Measurements from ENCODE around the gene SLC43A3.
"Not testable (repeated sequence)": the region's sequence is repeated elsewhere in the genome, so short reads cannot be mapped to it uniquely, and the experiment has no call there.

Gene SLC43A3

DNA sequence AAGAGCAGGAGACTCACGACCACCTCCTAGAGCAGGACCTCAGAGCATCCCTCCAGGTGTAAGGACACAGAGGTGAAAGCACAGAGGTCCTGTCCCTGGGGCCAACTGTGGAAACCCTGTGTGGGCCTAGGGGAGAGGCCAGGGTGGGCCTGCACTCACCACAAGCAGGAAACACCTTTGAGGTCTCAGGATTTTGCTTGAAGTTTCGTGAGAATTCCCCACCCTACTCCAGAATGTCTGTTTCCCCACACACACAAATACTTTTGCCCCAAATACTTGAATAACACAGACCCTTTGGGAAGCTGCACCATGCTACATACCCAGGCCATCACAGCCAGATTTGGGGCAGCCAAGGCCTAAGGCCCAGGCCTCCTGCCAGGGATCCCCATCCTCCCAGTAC lies 18.1 kb downstream of the SLC43A3 start:
- FAIRE-seq (no peak), DNase-seq (ENCODE audit: extremely low spot score, insufficient read length, low read depth) (no peak)

DNA sequence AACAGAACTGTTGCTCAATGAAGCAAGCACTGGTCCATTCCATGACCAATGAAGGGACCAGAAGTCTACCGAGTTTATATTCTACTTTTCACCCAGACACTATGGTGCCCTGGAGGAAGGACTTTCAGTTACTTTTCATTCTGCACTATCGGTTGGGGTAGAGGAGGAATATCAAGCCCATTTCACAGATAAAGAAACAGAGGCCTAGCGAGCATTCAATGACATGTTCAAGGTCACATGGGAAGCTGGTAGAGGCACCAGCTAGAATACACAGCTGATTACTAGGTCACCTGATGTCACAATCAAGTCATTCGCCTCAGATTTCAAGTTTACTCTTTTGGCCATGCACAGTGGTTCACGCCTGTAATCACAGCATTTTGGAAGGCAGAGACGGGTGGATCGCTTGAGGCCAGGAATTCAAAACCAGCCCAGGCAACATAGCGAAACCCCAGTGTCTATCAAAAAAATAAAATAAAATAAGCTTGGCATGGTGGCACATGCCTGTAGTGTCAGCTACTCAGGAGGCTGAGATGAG lies 18.9 kb downstream of the SLC43A3 start:
- no peak for FAIRE-seq
- no peak for DNase-seq (ENCODE audit: extremely low spot score, insufficient read length, low read depth)

DNA sequence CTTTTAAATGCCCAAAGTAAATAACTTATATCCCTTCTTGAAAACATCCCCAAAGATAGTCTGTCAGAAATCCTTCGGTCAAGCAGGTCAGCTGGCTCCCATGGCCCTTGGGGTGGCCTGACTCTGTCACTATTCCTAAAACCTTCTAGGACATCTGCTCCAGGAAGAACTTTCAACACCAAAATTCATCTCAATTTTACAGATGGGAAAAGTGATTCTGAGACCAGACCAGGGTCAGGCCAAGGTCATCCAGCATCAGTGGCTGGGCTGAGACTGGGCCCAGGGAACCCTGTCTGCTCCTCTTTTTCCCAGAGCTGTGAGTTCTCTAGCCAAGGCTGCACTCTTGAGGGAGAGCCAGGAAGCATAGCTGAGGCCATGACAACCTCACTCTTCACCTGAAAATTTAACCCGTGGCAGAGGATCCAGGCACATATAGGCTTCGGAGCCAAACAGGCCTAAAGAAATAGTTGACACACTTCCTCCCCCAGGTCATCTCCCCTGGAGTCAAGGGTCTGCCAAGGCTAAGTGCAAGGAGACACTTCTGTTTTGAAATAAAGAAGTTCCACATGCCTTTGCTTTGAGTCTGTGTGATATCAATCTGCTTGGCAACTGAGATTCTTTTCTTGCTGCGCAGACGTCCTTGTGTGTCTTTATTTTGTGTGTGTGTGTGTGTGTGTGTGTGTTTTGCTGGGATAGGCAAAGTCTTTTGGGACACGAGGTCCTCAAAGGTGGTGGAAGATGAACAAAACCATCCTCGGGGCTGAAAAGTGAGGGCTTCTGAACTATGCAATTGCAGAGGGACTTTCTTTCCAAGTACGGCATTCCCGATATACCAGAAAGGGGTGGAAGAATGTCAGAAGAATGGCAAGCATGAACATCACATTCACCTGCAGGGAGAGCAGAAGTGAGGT lies 19.7 kb downstream of the SLC43A3 start:
- DNase-seq (ENCODE audit: extremely low spot score, insufficient read length, low read depth) (no peak), FAIRE-seq (no peak)

DNA sequence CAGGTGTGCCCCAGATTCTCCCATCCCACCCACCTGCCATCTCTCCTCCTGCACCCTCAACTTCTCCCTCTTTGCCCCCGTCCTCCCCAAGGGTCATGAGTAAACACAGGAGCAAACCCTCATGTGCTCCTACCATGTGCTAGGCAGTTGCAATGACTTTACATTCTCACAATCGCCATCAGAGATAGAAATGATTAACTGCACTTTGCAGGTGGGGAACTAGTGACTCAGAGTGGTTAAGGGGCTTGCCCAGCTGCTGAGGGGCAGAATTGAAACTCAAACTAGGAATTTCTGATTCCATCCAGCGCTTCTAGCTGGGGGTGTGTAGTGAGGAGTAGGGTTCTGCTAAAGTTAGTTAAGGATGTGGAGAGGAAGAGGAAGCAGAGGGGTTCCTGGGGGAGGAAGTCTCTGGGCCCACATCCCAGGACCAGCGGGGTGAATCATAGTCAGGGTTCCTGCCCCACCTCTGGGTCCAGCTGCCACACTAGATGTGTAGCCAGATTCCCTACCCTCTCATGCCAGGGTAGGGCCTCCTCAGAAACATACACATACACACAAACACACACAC lies 20.5 kb downstream of the SLC43A3 start:
- FAIRE-seq: peak; percentile 88
- peak; percentile 30 for DNase-seq (ENCODE audit: extremely low spot score, insufficient read length, low read depth)

DNA sequence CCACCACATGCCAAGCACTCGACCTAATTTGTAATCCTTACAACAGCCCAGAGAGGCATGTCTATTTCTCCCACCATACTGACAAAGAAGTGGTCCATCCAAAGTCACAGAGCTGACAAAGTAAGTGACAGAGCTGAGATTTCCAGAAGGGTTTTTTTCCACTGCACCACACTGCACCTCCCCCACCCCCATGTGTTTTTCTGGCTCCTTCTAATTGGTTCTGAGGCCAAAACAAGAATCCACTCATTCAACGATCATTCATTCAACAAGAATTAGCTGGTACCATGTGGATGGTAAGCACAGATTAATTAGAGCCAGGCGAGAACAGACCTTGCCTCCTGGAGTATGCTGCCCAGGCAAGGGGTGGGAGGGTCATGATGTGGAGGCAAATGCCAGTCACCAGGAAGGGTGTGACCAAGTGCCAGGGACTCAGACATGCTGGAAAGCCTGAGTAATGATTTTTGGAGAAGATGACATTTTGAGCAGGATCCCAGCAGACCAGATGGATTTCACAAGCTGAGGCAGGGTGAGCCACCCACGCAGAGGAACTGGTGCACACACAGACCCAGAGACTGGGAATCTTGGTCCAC lies 21.6 kb downstream of the SLC43A3 start:
- no peak for FAIRE-seq
- no peak for DNase-seq (ENCODE audit: extremely low spot score, insufficient read length, low read depth)

DNA sequence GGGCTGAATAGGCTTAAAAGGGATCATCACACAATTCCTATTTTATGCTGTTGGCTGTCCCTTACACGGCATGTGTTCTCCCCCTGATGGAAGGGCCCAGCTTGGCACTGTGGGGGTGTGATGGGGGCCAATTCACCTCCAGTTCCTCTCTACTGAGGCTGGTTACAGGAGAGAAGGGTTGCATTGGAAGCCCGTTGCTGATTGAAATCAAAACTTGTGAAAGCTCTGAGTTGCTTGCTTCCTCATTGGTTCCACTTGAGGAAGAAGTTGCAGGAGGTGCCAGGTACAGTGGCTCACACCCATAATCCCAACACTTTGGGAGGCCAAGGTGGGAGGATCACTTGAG lies 23.1 kb downstream of the SLC43A3 start:
- DNase-seq (ENCODE audit: extremely low spot score, insufficient read length, low read depth) (no peak), FAIRE-seq (no peak)

DNA sequence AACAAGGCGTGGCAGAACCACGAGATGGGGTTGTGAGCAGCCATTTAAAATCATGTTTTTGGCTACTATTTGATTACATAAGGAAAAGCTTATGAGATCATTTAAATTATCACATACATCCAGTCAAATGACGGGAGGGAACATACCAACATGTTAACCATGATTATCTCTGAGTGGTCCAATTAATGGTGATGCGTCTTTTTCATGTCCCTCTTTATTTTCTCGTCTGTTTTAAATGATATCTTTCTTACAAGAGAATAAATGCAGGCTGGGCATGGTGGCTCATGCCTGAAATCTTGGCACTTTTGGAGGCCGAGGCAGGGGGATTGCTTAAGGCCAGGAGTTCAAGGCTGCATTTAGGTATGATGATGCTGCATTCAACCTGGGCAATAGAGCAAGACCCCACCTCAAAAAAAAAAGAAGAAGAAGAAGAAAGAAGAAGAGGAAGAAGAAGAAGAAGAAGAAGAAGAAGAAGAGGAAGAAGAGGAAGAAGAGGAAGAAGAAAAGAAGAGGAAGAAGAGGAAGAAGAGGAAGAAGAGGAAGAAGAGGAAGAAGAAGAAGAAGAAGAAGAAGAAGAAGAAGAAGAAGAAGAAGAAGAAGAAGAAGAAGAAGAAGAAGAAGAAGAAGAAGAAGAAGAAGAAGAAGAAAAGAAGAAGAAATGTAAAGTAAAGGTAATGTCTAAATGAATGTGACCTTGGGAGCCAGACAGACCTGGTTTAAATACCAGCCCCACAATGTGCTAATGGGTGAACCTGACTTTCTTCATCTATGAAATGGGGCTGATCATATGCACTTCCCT lies 23.7 kb downstream of the SLC43A3 start:
- not testable (repeated sequence) for DNase-seq (ENCODE audit: extremely low spot score, insufficient read length, low read depth); FAIRE-seq

DNA sequence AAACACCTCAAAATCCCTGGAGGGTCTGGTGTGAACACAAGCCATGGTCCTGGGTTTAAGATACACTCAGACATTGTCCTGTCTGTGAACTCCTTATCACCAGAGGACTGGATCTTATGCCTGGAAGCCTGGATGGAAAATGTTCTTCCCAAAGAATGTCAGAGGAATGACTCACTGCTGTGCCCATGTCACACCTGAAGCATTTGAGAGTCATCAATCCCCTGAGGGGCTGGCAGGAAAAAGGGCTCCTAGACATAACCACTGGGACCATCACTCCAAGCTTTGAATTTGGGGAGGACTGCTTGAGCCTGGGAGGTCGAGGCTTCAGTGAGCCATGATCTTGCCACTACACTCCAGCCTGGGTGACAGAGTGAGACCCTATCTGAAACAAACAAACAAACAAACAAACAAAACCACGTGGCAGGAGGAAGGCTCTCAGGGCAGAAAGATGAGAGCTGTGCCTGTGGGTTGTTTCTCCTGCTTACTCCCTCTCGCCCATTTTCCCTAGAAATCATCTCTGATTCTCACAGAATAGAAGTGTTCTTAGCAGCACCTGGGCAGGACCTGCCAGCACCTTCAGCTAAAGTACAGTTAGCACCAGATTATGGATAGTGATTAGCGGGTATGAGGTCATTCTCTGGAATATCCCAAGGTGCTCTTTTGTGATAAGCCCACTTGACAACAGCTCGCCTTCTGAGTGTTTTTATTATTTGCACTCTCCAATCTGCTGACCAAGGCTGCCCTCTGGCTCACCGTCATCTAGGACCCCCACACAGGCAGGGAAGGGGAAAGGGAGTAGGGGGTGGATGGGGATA lies 24.5 kb downstream of the SLC43A3 start:
- FAIRE-seq (no peak), DNase-seq (ENCODE audit: extremely low spot score, insufficient read length, low read depth) (no peak)

DNA sequence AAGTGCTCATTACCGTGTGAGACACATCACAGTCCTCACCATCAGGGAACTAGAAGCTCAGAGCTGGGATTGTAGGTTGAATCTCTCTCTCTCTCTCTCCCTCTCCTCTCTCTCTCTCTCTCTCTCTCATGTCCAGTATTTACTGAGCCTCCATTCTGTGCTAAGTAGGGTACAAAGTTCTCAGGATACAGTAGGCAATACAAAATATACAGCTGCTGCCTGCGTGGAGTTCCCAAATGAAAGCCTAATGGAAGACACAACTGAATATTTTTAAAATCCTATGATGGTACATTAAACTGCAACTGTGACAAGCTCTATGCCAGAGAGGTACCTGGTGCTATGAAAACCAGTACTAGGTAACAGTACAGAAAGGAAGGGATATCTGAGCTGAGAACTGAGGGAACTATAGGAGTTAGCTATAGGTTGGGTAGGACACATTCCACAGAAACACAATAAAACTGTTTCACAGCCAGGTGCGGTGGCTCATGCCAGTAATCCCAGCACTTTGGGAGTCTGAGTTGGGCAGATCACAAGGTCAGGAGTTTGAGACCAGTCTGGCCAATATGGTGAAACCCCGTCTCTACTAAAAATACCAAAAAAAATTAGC lies 26.8 kb downstream of the SLC43A3 start:
- no peak for FAIRE-seq
- DNase-seq (ENCODE audit: extremely low spot score, insufficient read length, low read depth): no peak

DNA sequence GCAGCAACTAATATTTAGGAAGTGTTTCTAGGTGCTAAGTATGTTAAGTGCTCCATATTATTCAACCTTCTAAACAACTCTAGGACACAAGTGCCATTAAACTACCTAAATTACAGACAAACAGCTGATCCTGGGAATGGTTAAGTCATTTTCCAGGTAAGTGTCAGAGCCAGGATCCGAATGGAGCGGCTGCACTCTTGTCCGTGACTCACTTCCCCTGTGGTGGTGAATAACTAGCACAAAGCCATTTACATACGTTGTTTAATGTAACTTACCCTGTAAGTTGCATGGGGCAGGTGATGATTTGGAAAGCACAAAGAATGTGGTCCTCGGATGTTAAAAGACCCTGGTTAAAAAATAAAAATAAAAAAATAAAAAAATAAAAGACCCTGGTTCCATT lies 27.7 kb downstream of the SLC43A3 start:
- FAIRE-seq (no peak), DNase-seq (ENCODE audit: extremely low spot score, insufficient read length, low read depth) (no peak)

DNA sequence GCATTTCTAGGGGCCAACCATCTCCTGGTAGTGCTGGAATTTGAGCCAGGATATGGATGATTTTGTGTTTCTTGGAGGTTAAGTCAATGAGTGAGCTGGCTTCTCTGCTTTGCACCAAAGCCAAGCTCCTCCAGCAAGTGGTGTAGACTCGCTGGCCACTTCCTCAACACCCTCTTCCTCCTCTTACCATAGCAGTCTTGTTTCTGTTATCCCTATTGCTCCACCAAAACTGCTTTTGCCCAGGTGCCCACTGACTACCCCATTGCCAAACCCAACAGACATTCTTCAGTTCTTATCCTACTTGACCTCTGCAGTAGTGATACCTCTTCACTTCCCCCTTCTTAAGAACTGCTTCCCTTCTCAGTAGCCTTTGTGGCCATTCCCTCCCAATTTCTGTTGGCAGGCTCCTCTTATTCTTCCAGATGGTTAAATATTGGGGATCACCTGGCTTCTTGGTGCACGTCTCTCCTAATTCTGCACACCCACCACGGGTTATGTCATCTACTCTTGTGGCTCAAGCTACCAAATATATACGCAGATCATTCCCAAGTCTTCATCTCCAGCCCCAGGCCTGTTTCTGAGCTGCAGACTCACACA lies 29.4 kb downstream of the SLC43A3 start:
- FAIRE-seq: no peak
- DNase-seq (ENCODE audit: extremely low spot score, insufficient read length, low read depth): no peak

DNA sequence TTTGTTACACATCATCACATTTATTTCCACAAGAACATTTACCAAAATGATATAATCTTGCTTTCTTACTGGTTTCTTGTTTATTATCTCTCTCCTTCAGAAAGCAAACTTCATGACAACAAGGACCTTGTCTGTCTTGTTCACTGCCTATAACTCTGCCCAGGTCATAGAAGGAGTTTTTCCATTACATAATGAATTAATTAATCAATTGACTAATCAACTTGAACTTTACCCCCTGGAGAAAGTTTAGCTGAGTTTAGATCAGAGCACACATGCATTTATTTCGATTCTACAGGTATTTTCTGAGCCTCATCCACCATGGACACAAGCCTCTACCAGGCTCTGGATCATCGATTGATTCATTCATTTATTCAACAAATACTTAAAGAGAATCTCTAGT lies 30.2 kb downstream of the SLC43A3 start:
- DNase-seq (ENCODE audit: extremely low spot score, insufficient read length, low read depth): no peak
- FAIRE-seq: no peak

DNA sequence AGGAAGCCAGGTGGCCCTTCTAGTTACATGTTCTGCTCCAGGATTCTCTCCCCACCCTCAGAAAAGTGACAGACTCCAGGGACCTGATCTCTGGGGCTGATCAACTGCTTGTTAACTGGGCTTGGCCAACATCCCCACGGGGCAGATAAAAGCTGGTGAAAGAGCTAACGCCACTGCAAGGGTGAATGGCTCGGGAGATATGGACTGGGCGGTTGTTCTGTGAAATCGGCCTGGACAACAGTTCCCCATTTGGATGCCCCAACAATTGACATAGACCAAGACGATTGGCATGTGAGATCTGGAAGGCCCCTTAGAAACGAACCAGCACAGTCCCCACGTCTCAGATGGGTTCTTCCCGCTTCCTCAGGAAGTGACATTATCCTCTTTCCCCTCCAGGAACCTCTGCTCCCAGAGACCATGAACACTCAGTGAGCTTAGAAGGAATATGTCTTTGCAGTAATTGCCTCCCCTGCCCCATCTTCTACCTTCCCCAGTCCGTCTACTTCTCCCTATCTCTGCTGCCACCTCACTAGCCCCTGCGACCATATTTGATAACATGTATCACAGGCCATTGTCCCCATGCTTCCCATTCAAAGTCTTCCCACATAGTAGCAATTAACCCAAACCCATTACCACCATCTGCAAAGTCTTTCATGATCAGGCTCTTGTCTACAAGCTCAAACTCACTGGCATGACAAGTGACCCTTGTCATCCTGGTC lies 30.9 kb downstream of the SLC43A3 start:
- DNase-seq (ENCODE audit: extremely low spot score, insufficient read length, low read depth) (no peak), FAIRE-seq (no peak)

DNA sequence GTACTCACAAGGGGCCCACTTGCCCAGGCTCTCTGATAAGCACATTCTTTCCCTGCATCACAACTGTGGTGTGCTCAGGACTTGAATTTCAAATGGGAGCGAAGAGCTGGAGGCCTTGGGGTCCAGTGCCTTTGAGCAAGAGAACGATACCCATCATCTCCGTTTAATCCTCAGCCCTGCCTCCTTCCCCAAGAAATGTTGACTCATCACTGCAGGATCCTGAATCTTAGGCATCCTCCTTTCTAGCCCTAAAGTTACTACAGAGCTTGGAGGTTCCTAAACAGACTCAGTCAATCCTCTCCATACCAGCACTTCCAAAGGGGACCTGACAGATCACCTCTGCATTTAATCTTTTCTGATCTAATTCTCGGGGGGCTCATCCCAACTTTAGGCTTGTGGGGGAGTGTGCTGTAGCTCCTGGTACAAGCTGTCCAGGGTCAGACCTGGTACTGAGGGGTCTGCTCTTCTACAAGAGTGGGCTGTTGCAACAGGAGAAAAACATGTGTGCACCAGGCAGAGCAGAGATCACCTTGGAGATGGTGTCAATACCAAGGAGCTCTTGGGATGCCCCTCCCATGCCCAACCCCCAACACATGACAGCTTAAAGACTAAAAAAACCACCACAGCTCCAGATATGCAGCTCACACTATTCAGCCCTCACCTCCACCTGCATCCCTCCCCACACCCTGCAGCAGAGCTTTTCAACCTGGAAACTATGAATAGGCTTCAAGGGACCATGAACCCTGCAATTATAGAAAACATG lies 32.5 kb downstream of the SLC43A3 start:
- FAIRE-seq: no peak

DNA sequence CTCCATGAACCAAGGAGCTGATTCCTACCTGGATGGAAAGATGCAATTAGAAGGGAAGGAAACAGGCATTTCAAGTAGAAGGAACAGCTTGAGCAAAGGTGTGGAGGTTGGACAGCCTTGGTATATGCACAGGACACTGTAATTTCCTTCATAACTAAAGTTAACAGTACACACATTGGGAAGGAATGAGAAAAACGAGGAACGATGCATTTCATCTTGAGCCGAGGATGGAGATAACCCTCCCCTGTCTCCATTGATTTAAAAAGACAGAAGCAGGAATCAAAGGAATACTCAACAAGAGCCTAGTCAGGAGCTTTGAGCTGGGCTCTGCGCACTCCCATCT lies 34.2 kb downstream of the SLC43A3 start:
- DNase-seq (ENCODE audit: extremely low spot score, insufficient read length, low read depth) (no peak), FAIRE-seq (no peak)

More for the DNA sequence above, 32.5 kb downstream of the SLC43A3 start:
- no peak for DNase-seq (ENCODE audit: extremely low spot score, insufficient read length, low read depth)

DNA sequence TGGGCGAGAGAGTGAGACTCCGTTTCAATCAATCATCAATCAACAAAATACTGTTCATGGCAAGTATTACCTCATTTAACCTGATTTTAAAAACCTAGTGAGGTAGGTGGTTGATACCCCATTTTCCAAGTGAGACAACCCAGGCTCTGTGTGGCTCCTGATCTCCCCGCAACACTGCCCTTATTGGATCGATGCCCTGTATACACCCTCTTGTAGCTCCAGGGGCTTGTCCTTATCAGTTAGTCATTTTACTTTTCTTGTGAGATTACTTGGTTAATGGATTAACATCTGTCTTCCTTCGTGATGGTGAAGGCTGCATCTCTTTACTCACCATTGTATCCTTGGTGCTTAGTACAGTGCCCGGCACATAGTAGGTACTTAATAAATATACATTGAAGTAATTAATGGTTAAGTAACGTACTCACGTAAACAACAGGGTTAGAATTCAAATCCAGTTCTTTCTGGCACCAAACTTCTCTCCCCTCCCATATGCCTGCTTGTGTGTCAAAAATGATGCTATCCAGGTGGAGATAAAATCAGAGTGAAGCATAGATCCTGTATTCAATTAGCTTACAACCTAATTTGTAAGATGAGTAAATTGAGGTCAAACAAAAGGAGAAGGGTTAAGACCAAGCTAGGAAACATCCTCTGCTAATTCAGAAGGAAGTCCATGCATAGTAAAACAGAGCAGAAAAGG lies 34.7 kb downstream of the SLC43A3 start:
- no peak for FAIRE-seq
- DNase-seq (ENCODE audit: extremely low spot score, insufficient read length, low read depth): no peak

DNA sequence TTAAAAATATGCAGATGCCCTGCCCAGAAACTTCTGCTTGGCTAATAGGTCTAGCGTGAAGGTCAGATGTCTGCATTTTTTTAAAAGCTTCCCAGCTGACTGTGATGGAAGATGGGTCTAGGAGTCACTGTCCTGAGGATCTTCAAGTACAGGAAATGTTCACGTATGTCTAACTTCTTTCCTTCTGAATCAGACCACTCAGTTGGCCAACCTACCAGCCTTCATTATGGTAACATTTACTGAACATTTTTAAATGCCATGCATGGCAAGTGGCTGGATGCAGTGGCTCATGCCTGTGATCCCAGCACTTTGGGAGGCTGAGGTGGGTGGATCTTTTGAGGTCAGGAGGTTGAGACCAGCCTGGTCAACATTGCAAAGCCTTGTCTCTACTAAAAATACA lies 35.4 kb downstream of the SLC43A3 start:
- DNase-seq (ENCODE audit: extremely low spot score, insufficient read length, low read depth): no peak
- FAIRE-seq: no peak

All from GM18507 (cell line).